ENCODE data around the gene PRKCE. TPM values are rescaled to one million over a fixed set of nuclear protein-coding genes. Genes with fewer than 3 reads are reported as not detected.

The PRKCE gene
- total RNA-seq, 1 experiment from 2014 or later = 2.4 TPM

DNA sequence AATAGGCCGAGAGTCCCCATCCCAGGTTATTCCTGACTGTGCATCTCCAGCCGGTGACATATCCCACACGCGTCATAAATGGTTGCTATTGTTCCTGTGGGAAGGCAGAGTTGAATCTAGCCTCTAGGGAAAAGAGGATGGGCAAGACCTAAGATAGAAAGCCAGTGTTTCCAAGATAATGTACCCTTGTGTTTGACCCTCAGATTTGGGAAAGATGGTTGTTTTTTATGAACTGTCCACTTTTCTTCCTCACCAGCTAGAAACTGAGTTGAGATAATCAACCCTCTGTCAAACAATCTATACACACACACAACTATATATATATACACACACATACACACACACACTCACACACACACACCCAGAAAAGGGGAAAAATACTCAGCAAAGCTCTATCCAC, 131.0 kb downstream of the PRKCE start:
- H3K27me3 ChIP-seq (replicated peaks; ENCODE audit: insufficient read depth, low read depth, low read length, poor library complexity) = no peaks in the 10 kb centered on the region
- no peak overlapping the region for H3K4me3 ChIP-seq (ENCODE audit: low read depth, low read length, poor library complexity, severe bottlenecking)
- TF ChIP-seq EZH2 (IDR thresholded peaks at IDR 0.05; ENCODE audit: borderline replicate concordance, low read depth, low read length, poor library complexity, severe bottlenecking) = no peak
- TF ChIP-seq, protein P1, sequence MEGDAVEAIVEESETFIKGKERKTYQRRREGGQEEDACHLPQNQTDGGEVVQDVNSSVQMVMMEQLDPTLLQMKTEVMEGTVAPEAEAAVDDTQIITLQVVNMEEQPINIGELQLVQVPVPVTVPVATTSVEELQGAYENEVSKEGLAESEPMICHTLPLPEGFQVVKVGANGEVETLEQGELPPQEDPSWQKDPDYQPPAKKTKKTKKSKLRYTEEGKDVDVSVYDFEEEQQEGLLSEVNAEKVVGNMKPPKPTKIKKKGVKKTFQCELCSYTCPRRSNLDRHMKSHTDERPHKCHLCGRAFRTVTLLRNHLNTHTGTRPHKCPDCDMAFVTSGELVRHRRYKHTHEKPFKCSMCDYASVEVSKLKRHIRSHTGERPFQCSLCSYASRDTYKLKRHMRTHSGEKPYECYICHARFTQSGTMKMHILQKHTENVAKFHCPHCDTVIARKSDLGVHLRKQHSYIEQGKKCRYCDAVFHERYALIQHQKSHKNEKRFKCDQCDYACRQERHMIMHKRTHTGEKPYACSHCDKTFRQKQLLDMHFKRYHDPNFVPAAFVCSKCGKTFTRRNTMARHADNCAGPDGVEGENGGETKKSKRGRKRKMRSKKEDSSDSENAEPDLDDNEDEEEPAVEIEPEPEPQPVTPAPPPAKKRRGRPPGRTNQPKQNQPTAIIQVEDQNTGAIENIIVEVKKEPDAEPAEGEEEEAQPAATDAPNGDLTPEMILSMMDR (conservative IDR thresholded peaks at IDR 0.05; ENCODE audit: low read depth, low read length) = no peak
- no peaks in the 10 kb centered on the region for H3K4me1 ChIP-seq (ENCODE audit: insufficient read depth, low read length, poor library complexity, severe bottlenecking)
- ChIA-PET POLR2A (ENCODE audit: low non-redundant PET) (no interaction called here), CTCF (no interaction called here)
- no peak for DNase-seq (ENCODE audit: low spot score)
- H3K27ac ChIP-seq (ENCODE audit: low read depth, low read length, poor library complexity, severe bottlenecking) = no peak overlapping the region
- intact Hi-C loops (cut with micrococcal nuclease; ENCODE audit: unreplicated experiment) = no loop called here
- H3K36me3 ChIP-seq (ENCODE audit: insufficient read depth, low read length, poor library complexity, severe bottlenecking) = no peaks in the 10 kb centered on the region
- H3K9me3 ChIP-seq (ENCODE audit: low read depth, low read length, poor library complexity, severe bottlenecking) = no peaks in the 10 kb centered on the region
- no TSS peak for BruUV-seq (replicated peaks)

DNA sequence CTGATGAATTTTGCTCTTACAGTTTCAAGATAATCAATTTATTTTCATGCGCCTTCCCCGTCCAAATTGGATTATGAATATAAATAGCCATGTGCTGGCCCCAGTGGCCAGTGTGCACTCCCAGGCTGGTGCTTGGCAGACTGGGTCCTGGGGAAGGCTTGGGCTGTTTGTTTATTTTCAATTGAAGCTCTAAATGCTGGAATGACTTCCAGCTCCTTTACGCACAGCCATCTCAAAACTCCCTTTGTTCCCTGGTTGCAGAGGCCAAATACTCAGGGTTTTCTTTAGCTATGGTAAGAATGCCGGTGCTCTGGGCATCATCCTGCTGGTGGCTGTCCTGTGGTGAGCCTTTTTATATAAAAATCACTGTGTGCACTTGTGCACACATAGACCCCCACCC, 131.5 kb downstream of the PRKCE start:
- intact Hi-C loops (cut with micrococcal nuclease; ENCODE audit: unreplicated experiment) = no loop called here
- POLR2A ChIA-PET (ENCODE audit: low non-redundant PET) = no interaction called here
- Histone ChIP-seq H3K4me1 (ENCODE audit: insufficient read depth, low read length, poor library complexity, severe bottlenecking) (no peaks in the 10 kb centered on the region), H3K27me3 (replicated peaks; ENCODE audit: insufficient read depth, low read depth, low read length, poor library complexity) (no peaks in the 10 kb centered on the region), H3K4me3 (ENCODE audit: low read depth, low read length, poor library complexity, severe bottlenecking) (no peak overlapping the region), H3K27ac (ENCODE audit: low read depth, low read length, poor library complexity, severe bottlenecking) (no peak overlapping the region), H3K36me3 (ENCODE audit: insufficient read depth, low read length, poor library complexity, severe bottlenecking) (no peaks in the 10 kb centered on the region), H3K9me3 (ENCODE audit: low read depth, low read length, poor library complexity, severe bottlenecking) (no peaks in the 10 kb centered on the region)
- TF ChIP-seq, protein P1 (conservative IDR thresholded peaks at IDR 0.05; ENCODE audit: low read depth, low read length) = no peak
- no peak for TF ChIP-seq EZH2 (IDR thresholded peaks at IDR 0.05; ENCODE audit: borderline replicate concordance, low read depth, low read length, poor library complexity, severe bottlenecking)
- DNase-seq (ENCODE audit: low spot score) = no peak
- CTCF ChIA-PET = no interaction called here
- no TSS peak for BruUV-seq (replicated peaks)

- POLR2A ChIA-PET (ENCODE audit: low non-redundant PET) = no interaction called here
- intact Hi-C loops (cut with micrococcal nuclease; ENCODE audit: unreplicated experiment) = no loop called here
- Histone ChIP-seq H3K4me1 (ENCODE audit: insufficient read depth, low read length, poor library complexity, severe bottlenecking) (no peaks in the 10 kb centered on the region), H3K36me3 (ENCODE audit: insufficient read depth, low read length, poor library complexity, severe bottlenecking) (no peaks in the 10 kb centered on the region), H3K4me3 (ENCODE audit: low read depth, low read length, poor library complexity, severe bottlenecking) (no peak overlapping the region), H3K27me3 (replicated peaks; ENCODE audit: insufficient read depth, low read depth, low read length, poor library complexity) (no peaks in the 10 kb centered on the region), H3K27ac (ENCODE audit: low read depth, low read length, poor library complexity, severe bottlenecking) (no peak overlapping the region), H3K9me3 (ENCODE audit: low read depth, low read length, poor library complexity, severe bottlenecking) (no peaks in the 10 kb centered on the region)
- CTCF ChIA-PET = no interaction called here
- DNase-seq (ENCODE audit: low spot score) = no peak
- TF ChIP-seq EZH2 (IDR thresholded peaks at IDR 0.05; ENCODE audit: borderline replicate concordance, low read depth, low read length, poor library complexity, severe bottlenecking) = no peak
- BruUV-seq (replicated peaks) = no TSS peak
Observed at GRCh38 chr2:45786030-45786835, 134.8 kb downstream of the PRKCE start.
